Panc1 (cell line): ENCODE measurements around the gene ZFP36L1.

ENCODE experiments used
- CTCF ChIP-seq: fragments of 450-650 bp; IDR thresholded peaks from 2 replicates; pipeline ENCODE4 v1.5.1; 2017; ENCODE audit warnings: mild to moderate bottlenecking
- POLR2AphosphoS5 ChIP-seq: IDR thresholded peaks from 2 replicates; pipeline ENCODE4 v1.6.1; 2012; ENCODE audit warnings: mild to moderate bottlenecking, low read depth, low read length, moderate library complexity
- REST ChIP-seq, 2 experiments: IDR thresholded peaks; 2 replicates each; pipeline ENCODE4 v1.6.1; 2011 to 2012; ENCODE audit warnings: low read depth in 2 of 2, control low read depth in 1 of 2, low read length in 1 of 2, mild to moderate bottlenecking in 1 of 2, moderate library complexity in 1 of 2; ENCODE audit not compliant: insufficient read depth in 1 of 2
- SIN3A ChIP-seq: IDR thresholded peaks from 2 replicates; pipeline ENCODE4 v1.6.1; 2012; ENCODE audit warnings: low read depth, mild to moderate bottlenecking, low read length, moderate library complexity, borderline replicate concordance; ENCODE audit not compliant: insufficient read depth
- TCF7L2 ChIP-seq: IDR thresholded peaks from 2 replicates; pipeline ENCODE4 v1.6.1; 2011; ENCODE audit warnings: mild to moderate bottlenecking, low read depth, low read length, inconsistent platforms

- peak; percentile 55 for TF ChIP-seq TCF7L2
- no peak for TF ChIP-seq CTCF
- TF ChIP-seq SIN3A = peak; percentile 61; the same call in 1 of the 2 replicates
- TF ChIP-seq POLR2AphosphoS5 = no peak
- TF ChIP-seq REST (IDR thresholded peaks at IDR 0.05; ENCODE audit: insufficient read depth in 1 of 2, low read depth in 2 of 2, low read length in 1 of 2) = no peak
Measured at GRCh38 chr14:68791078-68791901, 1.6 kb downstream of the ZFP36L1 start.
